ENCODE results near the gene ATCAY. TPM values are rescaled to one million over a fixed set of nuclear protein-coding genes. Genes with fewer than 3 reads are reported as not detected.

ATCAY gene
- polyA plus RNA-seq, 1 experiment: 0.30 TPM

- POLR2A ChIA-PET: interaction anchor here (0.6 kb wide), 1 partner anchor 83 kb away, joined by 3 read pairs; no protein-coding TSS in a partner anchor
- no peak for TF ChIP-seq CTCF (IDR thresholded peaks at IDR 0.05; ENCODE audit: low read depth, low read length)
- Histone ChIP-seq H3K9me3 (ENCODE audit: control insufficient read depth, insufficient read depth, low read length) (peaks cover 21% of the 10 kb centered on the region), H3K27me3 (ENCODE audit: control insufficient read depth, insufficient read depth, low read length) (peaks cover 4% of the 10 kb centered on the region), H3K27ac (ENCODE audit: low read depth, low read length) (no peak overlapping the region), H3K4me3 (ENCODE audit: low read depth, low read length) (no peak overlapping the region)
- DNase-seq (ENCODE audit: low read depth, low spot score): no peak
- CTCF ChIA-PET: no interaction called here
Observed at GRCh38 chr19:3907626-3908265, 27.3 kb downstream of the ATCAY start.

- no peak for TF ChIP-seq CTCF (IDR thresholded peaks at IDR 0.05; ENCODE audit: low read depth, low read length)
- Histone ChIP-seq H3K27ac (ENCODE audit: low read depth, low read length) (no peak overlapping the region), H3K27me3 (ENCODE audit: control insufficient read depth, insufficient read depth, low read length) (peaks cover 2% of the 10 kb centered on the region), H3K9me3 (ENCODE audit: control insufficient read depth, insufficient read depth, low read length) (peaks cover 21% of the 10 kb centered on the region), H3K4me3 (ENCODE audit: low read depth, low read length) (no peak overlapping the region)
- POLR2A ChIA-PET: no interaction called here
- DNase-seq (ENCODE audit: low read depth, low spot score): no peak
- CTCF ChIA-PET: no interaction called here
Observed at GRCh38 chr19:3908266-3909054, 28.0 kb downstream of the ATCAY start.

GRCh38 chr19:3910105-3910504, 29.6 kb downstream of the ATCAY start:
- no peak overlapping the region for H3K4me3 ChIP-seq (ENCODE audit: low read depth, low read length)
- CTCF ChIA-PET: no interaction called here
- H3K27ac ChIP-seq (ENCODE audit: low read depth, low read length): no peak overlapping the region
- POLR2A ChIA-PET: no interaction called here
- peaks cover 2% of the 10 kb centered on the region for H3K27me3 ChIP-seq (ENCODE audit: control insufficient read depth, insufficient read depth, low read length)
- no peak for DNase-seq (ENCODE audit: low read depth, low spot score)
- no peak for TF ChIP-seq CTCF (IDR thresholded peaks at IDR 0.05; ENCODE audit: low read depth, low read length)
- peaks cover 21% of the 10 kb centered on the region for H3K9me3 ChIP-seq (ENCODE audit: control insufficient read depth, insufficient read depth, low read length)

GRCh38 chr19:3914199-3914598, 33.7 kb downstream of the ATCAY start:
- ChIA-PET POLR2A (no interaction called here), CTCF (no interaction called here)
- Histone ChIP-seq H3K4me3 (ENCODE audit: low read depth, low read length) (no peak overlapping the region), H3K9me3 (ENCODE audit: control insufficient read depth, insufficient read depth, low read length) (peaks cover 16% of the 10 kb centered on the region), H3K27me3 (ENCODE audit: control insufficient read depth, insufficient read depth, low read length) (peaks cover 2% of the 10 kb centered on the region), H3K27ac (ENCODE audit: low read depth, low read length) (no peak overlapping the region)
- DNase-seq (ENCODE audit: low read depth, low spot score): no peak
- no peak for TF ChIP-seq CTCF (IDR thresholded peaks at IDR 0.05; ENCODE audit: low read depth, low read length)

- no peak overlapping the region for H3K4me3 ChIP-seq (ENCODE audit: low read depth, low read length)
- no peak overlapping the region for H3K27ac ChIP-seq (ENCODE audit: low read depth, low read length)
- POLR2A ChIA-PET: no interaction called here
Observed at GRCh38 chr19:3916033-3916432, 35.5 kb downstream of the ATCAY start.

More at GRCh38 chr19:3916033-3916432, 35.5 kb downstream of the ATCAY start:
- CTCF ChIA-PET: no interaction called here
- Histone ChIP-seq H3K9me3 (ENCODE audit: control insufficient read depth, insufficient read depth, low read length) (peaks cover 6% of the 10 kb centered on the region), H3K27me3 (ENCODE audit: control insufficient read depth, insufficient read depth, low read length) (no peaks in the 10 kb centered on the region)
- DNase-seq (ENCODE audit: low read depth, low spot score): no peak
- no peak for TF ChIP-seq CTCF (IDR thresholded peaks at IDR 0.05; ENCODE audit: low read depth, low read length)

Measured in AG04450 (cell line).